PC-3 (cell line): ENCODE data around the gene RPLP2. TPM values are rescaled to one million over a fixed set of nuclear protein-coding genes. Genes with fewer than 3 reads are reported as not detected.

Experiments used
- ATAC-seq: fragments of 200-7000 bp; cut with Tn5 transposase; 2 replicates; pipeline ENCODE4 v1.9.1; 2020; ENCODE audit warnings: mild to moderate bottlenecking, moderate library complexity
- BruUV-seq: library from RNA; stranded (reverse); fragments of 400-500 nt; replicated peaks from 2 replicates; lab custom pipeline; 2021; lab: Mats Ljungman, UMichigan
- CTCF ChIA-PET: fragments of 300-600 bp; sonication (Branson Sonifier 250); formaldehyde crosslinking; loops from one replicate; lab custom pipeline; 2022; ENCODE audit warnings: antibody characterized with exemption; lab: Charles Lee
- POLR2A ChIA-PET: fragments of 300-600 bp; sonication (Branson Sonifier 250); formaldehyde crosslinking; loops from one replicate; lab custom pipeline; 2022; ENCODE audit warnings: antibody characterized with exemption; ENCODE audit not compliant: unreplicated experiment; lab: Charles Lee
- DNase-seq: peaks from one replicate; pipeline ENCODE4 v3.0.0-alpha.2; 2015
- H2AFZ ChIP-seq: fragments of 300-600 bp; sonication (generic); 2 replicates; pipeline ENCODE4 v1.6.0; 2016; ENCODE audit warnings: antibody characterized with exemption, low read length
- H3F3A ChIP-seq: fragments of 300-600 bp; sonication (generic); one replicate; pipeline ENCODE4 v1.6.0; 2017; ENCODE audit warnings: antibody characterized with exemption, low read length, control low read depth, mild to moderate bottlenecking; ENCODE audit not compliant: unreplicated experiment
- H3K27ac ChIP-seq: fragments of 300-600 bp; sonication (generic); 2 replicates; pipeline ENCODE4 v1.5.1; 2016; ENCODE audit warnings: mild to moderate bottlenecking, low read length
- H3K27me3 ChIP-seq: fragments of 300-600 bp; sonication (generic); 2 replicates; pipeline ENCODE4 v1.6.1; 2016; ENCODE audit warnings: low read length, mixed read lengths
- H3K36me3 ChIP-seq: fragments of 300-600 bp; sonication (generic); 2 replicates; pipeline ENCODE4 v1.6.1; 2016; ENCODE audit warnings: low read depth, mixed run types, low read length, mixed read lengths
- H3K4me1 ChIP-seq: fragments of 300-600 bp; sonication (generic); 2 replicates; pipeline ENCODE4 v1.5.1; 2016; ENCODE audit warnings: low read length; ENCODE audit not compliant: insufficient read depth
- H3K4me2 ChIP-seq: fragments of 300-600 bp; sonication (generic); 2 replicates; pipeline ENCODE4 v1.6.0; 2016; ENCODE audit warnings: low read length
- H3K4me3 ChIP-seq: fragments of 300-600 bp; sonication (generic); 2 replicates; pipeline ENCODE4 v1.5.1; 2016; ENCODE audit warnings: mild to moderate bottlenecking, low read length, mixed read lengths
- H3K79me2 ChIP-seq: fragments of 300-600 bp; sonication (generic); 2 replicates; pipeline ENCODE4 v1.6.1; 2017; ENCODE audit warnings: low read length, mixed read lengths
- H3K9ac ChIP-seq: fragments of 300-600 bp; sonication (generic); 2 replicates; pipeline ENCODE4 v1.6.0; 2016; ENCODE audit warnings: mild to moderate bottlenecking, low read length
- H3K9me2 ChIP-seq: fragments of 300-600 bp; sonication (generic); replicated peaks from 2 replicates; pipeline ENCODE4 v1.6.1; 2016; ENCODE audit warnings: mixed run types, low read length, mixed read lengths
- H3K9me3 ChIP-seq: fragments of 300-600 bp; sonication (generic); 2 replicates; pipeline ENCODE4 v1.6.1; 2016; ENCODE audit warnings: low read length, mixed read lengths
- H4K20me1 ChIP-seq: fragments of 300-600 bp; sonication (generic); 2 replicates; pipeline ENCODE4 v1.6.1; 2016; ENCODE audit warnings: low read length, mixed read lengths
- CTCF ChIP-seq: fragments of 300-600 bp; sonication (generic); conservative IDR thresholded peaks from 2 replicates; pipeline ENCODE4 v1.5.1; 2017; ENCODE audit warnings: antibody characterized with exemption, low read depth, mild to moderate bottlenecking, low read length
- EZH2 ChIP-seq: fragments of 300-600 bp; sonication (generic); IDR thresholded peaks from one replicate; pipeline ENCODE4 v1.6.1; 2017; ENCODE audit warnings: antibody characterized with exemption, mild to moderate bottlenecking, low read length; ENCODE audit not compliant: unreplicated experiment
- EZH2phosphoT487 ChIP-seq: fragments of 300-600 bp; sonication (generic); IDR thresholded peaks from 2 replicates; pipeline ENCODE4 v1.6.1; 2018; ENCODE audit warnings: mild to moderate bottlenecking, antibody characterized with exemption, low read length, borderline replicate concordance
- intact Hi-C: fragments of 100-400 bp; cut with micrococcal nuclease; formaldehyde crosslinking; loops from 2 replicates; pipeline ENCODE4 v1.9.0; 2023
- total RNA-seq: library from RNA; depleted of rRNA; stranded (reverse); fragments of >200 nt; gene quantifications from 2 replicates; pipeline ENCODE4 v1.2.3, GENCODE V29; 2014

Gene RPLP2
- total RNA-seq, 1 experiment from 2014 or later: 897 TPM

- ATAC-seq (no peak), DNase-seq (no peak)
- H3K4me3 ChIP-seq: no peak overlapping the region
- H4K20me1 ChIP-seq: peaks cover 35% of the 10 kb centered on the region
- peaks cover 53% of the 10 kb centered on the region for H3K36me3 ChIP-seq
- ChIA-PET CTCF (no interaction called here), POLR2A (no interaction called here)
- H3K9me2 ChIP-seq: no peaks in the 10 kb centered on the region
- no peak overlapping the region for H3K9ac ChIP-seq
- no peaks in the 10 kb centered on the region for H3K27me3 ChIP-seq
- intact Hi-C loops: no loop called here
- no peaks in the 10 kb centered on the region for H3K9me3 ChIP-seq
- no peak overlapping the region for H3K4me2 ChIP-seq
- no peak overlapping the region for H2AFZ ChIP-seq
- TF ChIP-seq CTCF: no peak
- no peak for TF ChIP-seq EZH2
- TF ChIP-seq EZH2phosphoT487: no peak
- peaks cover 33% of the 10 kb centered on the region for H3K4me1 ChIP-seq
- H3F3A ChIP-seq: peaks cover 11% of the 10 kb centered on the region
- H3K79me2 ChIP-seq: peaks cover 77% of the 10 kb centered on the region
- BruUV-seq: no TSS peak
- H3K27ac ChIP-seq: no peak overlapping the region
Measured at GRCh38 chr11:836700-837099, 26.9 kb downstream of the RPLP2 start.

GRCh38 chr11:837189-837989 lies 27.6 kb downstream of the RPLP2 start:
- POLR2A ChIA-PET: interaction anchor here (0.7 kb wide), 1 partner anchor 271 kb away, joined by 4 read pairs; no protein-coding TSS in a partner anchor
- TF ChIP-seq CTCF (no peak), EZH2phosphoT487 (no peak), EZH2 (no peak)
- peaks cover 41% of the 10 kb centered on the region for H4K20me1 ChIP-seq
- peaks cover 26% of the 10 kb centered on the region for H3K4me1 ChIP-seq
- no peaks in the 10 kb centered on the region for H3K9me2 ChIP-seq
- H3K9ac ChIP-seq: no peak overlapping the region
- no peak overlapping the region for H3K27ac ChIP-seq
- BruUV-seq: no TSS peak
- no peak overlapping the region for H3K4me2 ChIP-seq
- DNase-seq: no peak
- CTCF ChIA-PET: no interaction called here
- H3K27me3 ChIP-seq: no peaks in the 10 kb centered on the region
- no peaks in the 10 kb centered on the region for H3K9me3 ChIP-seq
- H3K4me3 ChIP-seq: no peak overlapping the region
- H3K79me2 ChIP-seq: peaks cover 77% of the 10 kb centered on the region
- no peak overlapping the region for H2AFZ ChIP-seq
- intact Hi-C loops: no loop called here
- no peak for ATAC-seq
- peaks cover 11% of the 10 kb centered on the region for H3F3A ChIP-seq
- peaks cover 53% of the 10 kb centered on the region for H3K36me3 ChIP-seq

GRCh38 chr11:837990-838307 lies 28.2 kb downstream of the RPLP2 start:
- Histone ChIP-seq H3F3A (peaks cover 11% of the 10 kb centered on the region), H3K27ac (no peak overlapping the region), H3K27me3 (no peaks in the 10 kb centered on the region), H3K9me3 (no peaks in the 10 kb centered on the region), H3K4me3 (no peak overlapping the region), H2AFZ (no peak overlapping the region), H3K9me2 (no peaks in the 10 kb centered on the region), H3K4me1 (peaks cover 25% of the 10 kb centered on the region), H3K79me2 (peaks cover 78% of the 10 kb centered on the region), H3K4me2 (no peak overlapping the region), H3K36me3 (peaks cover 53% of the 10 kb centered on the region), H3K9ac (no peak overlapping the region), H4K20me1 (peaks cover 41% of the 10 kb centered on the region)
- TF ChIP-seq CTCF (no peak), EZH2 (no peak), EZH2phosphoT487 (no peak)
- intact Hi-C loops: no loop called here
- DNase-seq: no peak
- BruUV-seq: no TSS peak
- CTCF ChIA-PET: no interaction called here
- POLR2A ChIA-PET: interaction anchor here (0.6 to 0.7 kb wide), 2 partner anchors 19 to 271 kb away, joined by 4 to 5 read pairs; partner anchors contain the start of gene PNPLA2
- ATAC-seq: no peak
